ENCODE measurements around the gene SH3RF2.

SH3RF2 gene

GRCh38 chr5:146013761-146014160 is 77.4 kb downstream of the SH3RF2 start:
- no peak for DNase-seq

- DNase-seq: no peak
Measured at GRCh38 chr5:146015001-146015400, 78.6 kb downstream of the SH3RF2 start.

GRCh38 chr5:146016764-146017484 is 80.5 kb downstream of the SH3RF2 start:
- no peak for DNase-seq

- no peak for DNase-seq
Measured at GRCh38 chr5:146018514-146019375, 82.4 kb downstream of the SH3RF2 start.

GRCh38 chr5:146020100-146020499 is 83.7 kb downstream of the SH3RF2 start:
- DNase-seq: no peak

- no peak for DNase-seq
Measured at GRCh38 chr5:146024034-146024433, 87.7 kb downstream of the SH3RF2 start.

- no peak for DNase-seq
Measured at GRCh38 chr5:146025114-146025680, 88.8 kb downstream of the SH3RF2 start.

GRCh38 chr5:146025681-146026080 is 89.3 kb downstream of the SH3RF2 start:
- DNase-seq: no peak

GRCh38 chr5:146026307-146027010 is 90.1 kb downstream of the SH3RF2 start:
- no peak for DNase-seq

- DNase-seq: no peak
Measured at GRCh38 chr5:146027751-146028150, 91.4 kb downstream of the SH3RF2 start.

- no peak for DNase-seq
Measured at GRCh38 chr5:146032911-146033310, 96.5 kb downstream of the SH3RF2 start.

- DNase-seq: no peak
Measured at GRCh38 chr5:146034127-146034526, 97.7 kb downstream of the SH3RF2 start.

GRCh38 chr5:146034605-146035004 is 98.2 kb downstream of the SH3RF2 start:
- no peak for DNase-seq

GRCh38 chr5:146039420-146039819 is 103.0 kb downstream of the SH3RF2 start:
- no peak for DNase-seq

- DNase-seq: no peak
Measured at GRCh38 chr5:146040527-146040926, 104.1 kb downstream of the SH3RF2 start.

- DNase-seq: no peak
Measured at GRCh38 chr5:146041180-146041789, 104.9 kb downstream of the SH3RF2 start.

GRCh38 chr5:146042628-146043279 is 106.4 kb downstream of the SH3RF2 start:
- DNase-seq: peak; percentile 59

GRCh38 chr5:146043722-146044121 is 107.3 kb downstream of the SH3RF2 start:
- no peak for DNase-seq

- DNase-seq: no peak
Measured at GRCh38 chr5:146047396-146047795, 111.0 kb downstream of the SH3RF2 start.

- peak; percentile 80 for DNase-seq
Measured at GRCh38 chr5:146048994-146049703, 112.8 kb downstream of the SH3RF2 start.

- DNase-seq: no peak
Measured at GRCh38 chr5:146049704-146050026, 113.3 kb downstream of the SH3RF2 start.

- DNase-seq: no peak
Measured at GRCh38 chr5:146050086-146050485, 113.7 kb downstream of the SH3RF2 start.

All from fibroblast of upper back skin (primary cell).